HEK293T (cell line): ENCODE results near the gene CNFN.

Source experiments
- BHLHE40 ChIP-seq: fragments of 450-650 bp; IDR thresholded peaks from 2 replicates; pipeline ENCODE4 v1.6.1; 2016; ENCODE audit warnings: mild to moderate bottlenecking, moderate library complexity, borderline replicate concordance
- CTBP1 ChIP-seq: fragments of 450-650 bp; IDR thresholded peaks from 2 replicates; pipeline ENCODE4 v1.6.1; 2016; ENCODE audit warnings: borderline replicate concordance
- FOXA1 ChIP-seq: fragments of 450-650 bp; IDR thresholded peaks from 2 replicates; pipeline ENCODE4 v1.6.1; 2016; ENCODE audit warnings: mild to moderate bottlenecking
- FOXK2 ChIP-seq: fragments of 450-650 bp; IDR thresholded peaks from 2 replicates; pipeline ENCODE4 v1.6.1; 2016; ENCODE audit warnings: mild to moderate bottlenecking
- FOXM1 ChIP-seq: fragments of 450-650 bp; IDR thresholded peaks from 2 replicates; pipeline ENCODE4 v1.6.1; 2017; ENCODE audit warnings: mild to moderate bottlenecking, borderline replicate concordance
- HDGF ChIP-seq: fragments of 450-650 bp; IDR thresholded peaks from 2 replicates; pipeline ENCODE4 v1.6.1; 2017; ENCODE audit warnings: antibody characterized with exemption, borderline replicate concordance
- L3MBTL2 ChIP-seq: fragments of 450-650 bp; conservative IDR thresholded peaks from 2 replicates; pipeline ENCODE4 v1.6.1; 2016; ENCODE audit warnings: mild to moderate bottlenecking
- LEF1 ChIP-seq: fragments of 450-650 bp; IDR thresholded peaks from 2 replicates; pipeline ENCODE4 v1.6.1; 2017; ENCODE audit warnings: mild to moderate bottlenecking, borderline replicate concordance
- SP1 ChIP-seq: fragments of 450-650 bp; IDR thresholded peaks from 2 replicates; pipeline ENCODE4 v1.6.1; 2017
- TARDBP ChIP-seq: fragments of 450-650 bp; IDR thresholded peaks from 2 replicates; pipeline ENCODE4 v1.6.1; 2016

DNA sequence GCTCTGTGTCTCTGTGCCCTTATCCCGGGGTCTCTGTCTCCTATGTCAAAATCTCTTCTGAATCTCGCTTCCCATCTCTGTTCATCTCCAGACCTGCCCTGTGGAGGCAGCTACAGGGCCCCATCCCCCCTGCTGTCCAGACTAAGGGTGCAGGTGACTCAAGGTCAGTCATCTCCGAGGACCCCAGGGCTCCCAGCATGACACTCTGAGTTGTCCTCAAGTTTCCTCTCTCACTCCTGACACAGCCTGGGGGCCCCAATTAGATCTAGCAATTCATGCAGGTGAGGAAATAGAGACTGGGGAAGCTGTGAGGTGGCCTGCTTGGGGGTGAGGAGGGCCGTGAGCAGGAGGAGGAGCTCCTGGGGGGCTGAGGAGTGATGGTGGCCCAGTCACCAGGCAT, 2.1 kb upstream of the CNFN start:
- TF ChIP-seq FOXM1 (no peak), LEF1 (no peak), FOXA1 (no peak), SP1 (no peak), L3MBTL2 (no peak), BHLHE40 (no peak), FOXK2 (no peak), CTBP1 (no peak), TARDBP (no peak), HDGF (no peak)
